Liver (tissue), 9 donors: ENCODE data around the gene ALG8. TPM values are rescaled to one million over a fixed set of nuclear protein-coding genes. Genes with fewer than 3 reads are reported as not detected.

ENCODE experiments used
- DNase-seq: peaks from one replicate; pipeline ENCODE4 v3.0.0-alpha.2; 2017; ENCODE audit warnings: low spot score
- H3K27ac ChIP-seq, 2 donors: one replicate each; pipeline ENCODE4 v1.7.0; 2013; ENCODE audit warnings: inconsistent platforms in 2 of 2, low read length in 2 of 2, control low read depth in 1 of 2, low read depth in 1 of 2, mild to moderate bottlenecking in 1 of 2
- H3K27me3 ChIP-seq, 4 donors: one replicate each; pipeline versions ENCODE4 v1.6.1 to v1.7.0; 2013; ENCODE audit warnings: low read length in 3 of 4, inconsistent platforms in 1 of 4, mild to moderate bottlenecking in 1 of 4, moderate library complexity in 1 of 4; ENCODE audit not compliant: control insufficient read depth in 4 of 4, insufficient read depth in 4 of 4
- H3K36me3 ChIP-seq, 4 donors: one replicate each; pipeline versions ENCODE4 v1.6.1 to v1.7.0; 2013; ENCODE audit warnings: low read length in 3 of 4, mild to moderate bottlenecking in 3 of 4, low read depth in 1 of 4, moderate library complexity in 1 of 4; ENCODE audit not compliant: control insufficient read depth in 4 of 4, insufficient read depth in 3 of 4
- H3K4me1 ChIP-seq, 4 donors: one replicate each; pipeline versions ENCODE4 v1.6.1 to v1.7.0; 2013; ENCODE audit warnings: low read length in 3 of 4, mild to moderate bottlenecking in 3 of 4, moderate library complexity in 1 of 4; ENCODE audit not compliant: control insufficient read depth in 4 of 4, insufficient read depth in 4 of 4
- H3K4me3 ChIP-seq, 3 donors: one replicate each; pipeline versions ENCODE4 v1.6.1 to v1.7.0; 2013; ENCODE audit warnings: low read length in 3 of 3, control low read depth in 1 of 3, low read depth in 1 of 3, mild to moderate bottlenecking in 1 of 3
- H3K9ac ChIP-seq, 2 donors: one replicate each; pipeline ENCODE4 v1.7.0; 2013; ENCODE audit warnings: low read length in 2 of 2, mild to moderate bottlenecking in 2 of 2, moderate library complexity in 2 of 2, control low read depth in 1 of 2, low read depth in 1 of 2
- H3K9me3 ChIP-seq, 4 donors: one replicate each; pipeline versions ENCODE4 v1.6.1 to v1.7.0; 2013; ENCODE audit warnings: low read length in 3 of 4; ENCODE audit not compliant: control insufficient read depth in 4 of 4
- FOXA1 ChIP-seq: IDR thresholded peaks from 2 replicates; pipeline ENCODE4 v1.6.1; 2016; ENCODE audit warnings: antibody characterized with exemption
- FOXA2 ChIP-seq: IDR thresholded peaks from 2 replicates; pipeline ENCODE4 v1.6.1; 2016; ENCODE audit warnings: antibody characterized with exemption
- GABPA ChIP-seq, 2 donors: IDR thresholded peaks in 1 of 2; conservative IDR thresholded peaks in 1 of 2; 2 replicates each; pipeline ENCODE4 v1.6.1; 2016; ENCODE audit warnings: antibody characterized with exemption in 2 of 2, mild to moderate bottlenecking in 1 of 2, moderate library complexity in 1 of 2
- HNF4A ChIP-seq, 2 donors: conservative IDR thresholded peaks; 2 replicates each; pipeline ENCODE4 v1.6.1; 2016; ENCODE audit warnings: antibody characterized with exemption in 2 of 2, mild to moderate bottlenecking in 2 of 2
- HNF4G ChIP-seq: IDR thresholded peaks from 2 replicates; pipeline ENCODE4 v1.6.1; 2016; ENCODE audit warnings: antibody characterized with exemption
- NR2F2 ChIP-seq: IDR thresholded peaks from 2 replicates; pipeline ENCODE4 v1.6.1; 2016; ENCODE audit warnings: antibody characterized with exemption
- RAD21 ChIP-seq, 2 donors: IDR thresholded peaks; 2 replicates each; pipeline ENCODE4 v1.6.1; 2016; ENCODE audit warnings: antibody characterized with exemption in 2 of 2, mild to moderate bottlenecking in 2 of 2
- SP1 ChIP-seq: IDR thresholded peaks from 2 replicates; pipeline ENCODE4 v1.6.1; 2018; ENCODE audit warnings: antibody characterized with exemption, mild to moderate bottlenecking
- TAF1 ChIP-seq: conservative IDR thresholded peaks from 2 replicates; pipeline ENCODE4 v1.6.1; 2016; ENCODE audit warnings: antibody characterized with exemption, mild to moderate bottlenecking
- YY1 ChIP-seq: IDR thresholded peaks from 2 replicates; pipeline ENCODE4 v1.6.1; 2016; ENCODE audit warnings: antibody characterized with exemption, mild to moderate bottlenecking
- WGBS: extraction: QIAGEN DNeasy Blood & Tissue Kit; methylation state at CpG from one replicate; pipeline ENCODE4 v1.1.7; 2013; 5-methylcytosine and 5-hydroxymethylcytosine counted together
- polyA plus RNA-seq, 2 donors: library from polyadenylated mRNA; stranded (reverse) in 1 of 2; unstranded in 1 of 2; fragments of 200-250 nt in 1 of 2; fragments of >200 nt in 1 of 2; fragmentation: Nextera tagmentation in 1 of 2; extraction: Ambion mirVana in 1 of 2; gene quantifications; one replicate each; pipeline versions ENCODE4 v1.2.1 to v1.2.3, GENCODE V29; 2013 to 2015
- total RNA-seq, 2 donors: library from RNA; depleted of rRNA; stranded (reverse); fragments of >200 nt; gene quantifications; one replicate each; pipeline ENCODE4 v1.2.3, GENCODE V29; 2014
- TF ChIP-seq, protein P1 (sequence below): fragments of 150-350 bp; IDR thresholded peaks from 2 replicates; pipeline ENCODE4 v1.5.1; 2017; ENCODE audit warnings: improper control_type of control experiment, low read depth, low read length; ENCODE audit not compliant: missing input control
- TF ChIP-seq, protein P2 (sequence below): IDR thresholded peaks from 2 replicates; pipeline ENCODE4 v1.6.1; 2016; ENCODE audit warnings: antibody characterized with exemption, mild to moderate bottlenecking
- TF ChIP-seq, protein P3 (sequence below): IDR thresholded peaks from 2 replicates; pipeline ENCODE4 v1.6.1; 2016; ENCODE audit warnings: antibody characterized with exemption
- donor health status: healthy.
- donor health status: healthy.
- donor health status: healthy.
- donor health status: healthy.
- donor health status: healthy.

Gene ALG8
- total and polyA plus RNA-seq, 4 donors: 29.4 to 46.0 (median 38.0) TPM

DNA sequence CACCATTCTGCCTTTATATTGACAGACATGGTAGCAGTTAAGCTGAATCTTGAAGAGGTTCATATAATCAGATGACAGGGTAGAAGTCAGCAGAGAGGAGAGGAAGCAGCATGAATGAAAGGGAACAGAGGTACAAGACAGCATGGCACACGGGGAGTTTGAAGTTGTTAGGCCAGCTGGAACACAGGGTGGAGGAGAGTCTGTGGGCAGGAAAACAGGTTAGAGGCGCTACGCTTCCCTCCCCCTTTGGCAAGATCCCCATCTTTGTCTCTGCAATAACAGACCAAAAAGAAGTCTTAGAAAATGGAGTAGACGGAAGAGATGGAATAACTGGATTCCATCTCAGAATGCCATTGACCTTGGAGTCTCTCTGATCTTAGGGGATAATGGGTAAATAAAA, 39.8 kb downstream of the ALG8 start:
- H3K9me3 ChIP-seq: no peaks in the 10 kb centered on the region
- no peak for DNase-seq
- no peak overlapping the region for H3K4me3 ChIP-seq
- H3K27ac ChIP-seq: no peak overlapping the region
- no peaks in the 10 kb centered on the region for H3K27me3 ChIP-seq
- H3K9ac ChIP-seq: no peak overlapping the region
- 95% methylated on average over 4 of the region's 4 CpGs for WGBS
- H3K4me1 ChIP-seq: no peaks in the 10 kb centered on the region
- peaks cover 2 to 18% (median 12%) of the 10 kb centered on the region in 4 donors for H3K36me3 ChIP-seq
- TF ChIP-seq, protein P1, sequence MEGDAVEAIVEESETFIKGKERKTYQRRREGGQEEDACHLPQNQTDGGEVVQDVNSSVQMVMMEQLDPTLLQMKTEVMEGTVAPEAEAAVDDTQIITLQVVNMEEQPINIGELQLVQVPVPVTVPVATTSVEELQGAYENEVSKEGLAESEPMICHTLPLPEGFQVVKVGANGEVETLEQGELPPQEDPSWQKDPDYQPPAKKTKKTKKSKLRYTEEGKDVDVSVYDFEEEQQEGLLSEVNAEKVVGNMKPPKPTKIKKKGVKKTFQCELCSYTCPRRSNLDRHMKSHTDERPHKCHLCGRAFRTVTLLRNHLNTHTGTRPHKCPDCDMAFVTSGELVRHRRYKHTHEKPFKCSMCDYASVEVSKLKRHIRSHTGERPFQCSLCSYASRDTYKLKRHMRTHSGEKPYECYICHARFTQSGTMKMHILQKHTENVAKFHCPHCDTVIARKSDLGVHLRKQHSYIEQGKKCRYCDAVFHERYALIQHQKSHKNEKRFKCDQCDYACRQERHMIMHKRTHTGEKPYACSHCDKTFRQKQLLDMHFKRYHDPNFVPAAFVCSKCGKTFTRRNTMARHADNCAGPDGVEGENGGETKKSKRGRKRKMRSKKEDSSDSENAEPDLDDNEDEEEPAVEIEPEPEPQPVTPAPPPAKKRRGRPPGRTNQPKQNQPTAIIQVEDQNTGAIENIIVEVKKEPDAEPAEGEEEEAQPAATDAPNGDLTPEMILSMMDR: no peak
- TF ChIP-seq FOXA2 (no peak), NR2F2 (no peak), TAF1 (no peak)
- TF ChIP-seq, protein P2, sequence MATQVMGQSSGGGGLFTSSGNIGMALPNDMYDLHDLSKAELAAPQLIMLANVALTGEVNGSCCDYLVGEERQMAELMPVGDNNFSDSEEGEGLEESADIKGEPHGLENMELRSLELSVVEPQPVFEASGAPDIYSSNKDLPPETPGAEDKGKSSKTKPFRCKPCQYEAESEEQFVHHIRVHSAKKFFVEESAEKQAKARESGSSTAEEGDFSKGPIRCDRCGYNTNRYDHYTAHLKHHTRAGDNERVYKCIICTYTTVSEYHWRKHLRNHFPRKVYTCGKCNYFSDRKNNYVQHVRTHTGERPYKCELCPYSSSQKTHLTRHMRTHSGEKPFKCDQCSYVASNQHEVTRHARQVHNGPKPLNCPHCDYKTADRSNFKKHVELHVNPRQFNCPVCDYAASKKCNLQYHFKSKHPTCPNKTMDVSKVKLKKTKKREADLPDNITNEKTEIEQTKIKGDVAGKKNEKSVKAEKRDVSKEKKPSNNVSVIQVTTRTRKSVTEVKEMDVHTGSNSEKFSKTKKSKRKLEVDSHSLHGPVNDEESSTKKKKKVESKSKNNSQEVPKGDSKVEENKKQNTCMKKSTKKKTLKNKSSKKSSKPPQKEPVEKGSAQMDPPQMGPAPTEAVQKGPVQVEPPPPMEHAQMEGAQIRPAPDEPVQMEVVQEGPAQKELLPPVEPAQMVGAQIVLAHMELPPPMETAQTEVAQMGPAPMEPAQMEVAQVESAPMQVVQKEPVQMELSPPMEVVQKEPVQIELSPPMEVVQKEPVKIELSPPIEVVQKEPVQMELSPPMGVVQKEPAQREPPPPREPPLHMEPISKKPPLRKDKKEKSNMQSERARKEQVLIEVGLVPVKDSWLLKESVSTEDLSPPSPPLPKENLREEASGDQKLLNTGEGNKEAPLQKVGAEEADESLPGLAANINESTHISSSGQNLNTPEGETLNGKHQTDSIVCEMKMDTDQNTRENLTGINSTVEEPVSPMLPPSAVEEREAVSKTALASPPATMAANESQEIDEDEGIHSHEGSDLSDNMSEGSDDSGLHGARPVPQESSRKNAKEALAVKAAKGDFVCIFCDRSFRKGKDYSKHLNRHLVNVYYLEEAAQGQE: no peak

DNA sequence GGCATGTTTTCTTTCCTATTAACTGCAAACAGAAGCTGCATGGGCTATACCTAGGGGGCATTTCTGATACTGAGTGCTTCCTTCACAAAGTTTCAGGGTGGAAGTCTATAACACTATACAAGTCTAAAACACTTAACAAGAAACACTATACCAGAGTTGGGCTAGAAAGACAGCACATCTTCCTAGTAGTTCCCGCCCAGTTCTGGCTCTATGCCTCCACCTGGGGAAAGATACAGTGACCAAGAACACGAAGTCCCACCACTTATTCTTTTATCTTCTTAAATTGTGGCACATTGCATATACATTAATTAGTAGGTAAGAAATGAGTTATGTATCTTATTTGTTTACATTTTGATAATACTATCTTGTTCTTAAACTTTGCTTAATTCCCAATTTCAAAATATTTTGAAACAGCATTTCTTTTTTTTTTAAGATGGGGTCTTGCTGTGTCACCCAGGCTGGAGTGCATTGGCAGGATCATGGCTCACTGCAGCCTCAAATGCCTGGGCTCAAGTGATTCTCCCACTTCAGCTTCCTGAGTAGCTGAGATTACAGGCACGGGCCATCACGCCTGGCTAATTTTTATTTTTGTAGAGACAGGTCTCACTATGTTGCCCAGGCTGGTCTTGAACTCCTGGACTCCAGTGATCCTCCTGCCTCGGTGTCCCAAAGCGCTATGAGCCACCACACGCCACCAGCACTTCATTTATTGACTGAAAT, 41.6 kb downstream of the ALG8 start:
- H3K9me3 ChIP-seq: no peaks in the 10 kb centered on the region
- no peak for DNase-seq
- H3K36me3 ChIP-seq: peaks cover 0 to 18% (median 10%) of the 10 kb centered on the region in 4 donors
- H3K27ac ChIP-seq: no peak overlapping the region
- H3K4me3 ChIP-seq: no peak overlapping the region
- no peaks in the 10 kb centered on the region for H3K4me1 ChIP-seq
- TF ChIP-seq HNF4G (no peak), FOXA2 (no peak), YY1 (no peak), SP1 (no peak), FOXA1 (no peak), GABPA (IDR thresholded peaks at IDR 0.05 in 1 of 2, conservative IDR thresholded peaks at IDR 0.05 in 1 of 2) (no peak), RAD21 (IDR thresholded peaks at IDR 0.05) (no peak), HNF4A (conservative IDR thresholded peaks at IDR 0.05) (no peak)
- TF ChIP-seq, protein P3, sequence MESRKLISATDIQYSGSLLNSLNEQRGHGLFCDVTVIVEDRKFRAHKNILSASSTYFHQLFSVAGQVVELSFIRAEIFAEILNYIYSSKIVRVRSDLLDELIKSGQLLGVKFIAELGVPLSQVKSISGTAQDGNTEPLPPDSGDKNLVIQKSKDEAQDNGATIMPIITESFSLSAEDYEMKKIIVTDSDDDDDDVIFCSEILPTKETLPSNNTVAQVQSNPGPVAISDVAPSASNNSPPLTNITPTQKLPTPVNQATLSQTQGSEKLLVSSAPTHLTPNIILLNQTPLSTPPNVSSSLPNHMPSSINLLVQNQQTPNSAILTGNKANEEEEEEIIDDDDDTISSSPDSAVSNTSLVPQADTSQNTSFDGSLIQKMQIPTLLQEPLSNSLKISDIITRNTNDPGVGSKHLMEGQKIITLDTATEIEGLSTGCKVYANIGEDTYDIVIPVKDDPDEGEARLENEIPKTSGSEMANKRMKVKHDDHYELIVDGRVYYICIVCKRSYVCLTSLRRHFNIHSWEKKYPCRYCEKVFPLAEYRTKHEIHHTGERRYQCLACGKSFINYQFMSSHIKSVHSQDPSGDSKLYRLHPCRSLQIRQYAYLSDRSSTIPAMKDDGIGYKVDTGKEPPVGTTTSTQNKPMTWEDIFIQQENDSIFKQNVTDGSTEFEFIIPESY: no peak
- TF ChIP-seq, protein P1: no peak
- H3K27me3 ChIP-seq: no peaks in the 10 kb centered on the region
- no peak overlapping the region for H3K9ac ChIP-seq
- WGBS: 97% methylated on average over 7 of the region's 7 CpGs
